ENCODE results near the gene SP140L.
"Not testable (repeated sequence)": the region's sequence is repeated elsewhere in the genome, so short reads cannot be mapped to it uniquely, and the experiment has no call there.

Gene SP140L

GRCh38 chr2:230362030-230362691, 35.2 kb downstream of the SP140L start:
- no peak for DNase-seq (ENCODE audit: low read depth in 2 of 2)

- DNase-seq (ENCODE audit: low read depth in 2 of 2) = no peak
Measured at GRCh38 chr2:230382108-230382507, 55.1 kb downstream of the SP140L start.

- DNase-seq (ENCODE audit: low read depth in 2 of 2) = no peak
Measured at GRCh38 chr2:230383453-230383852, 56.5 kb downstream of the SP140L start.

GRCh38 chr2:230384986-230385385, 58.0 kb downstream of the SP140L start:
- DNase-seq (ENCODE audit: low read depth in 2 of 2) = no peak

GRCh38 chr2:230394301-230394700, 67.3 kb downstream of the SP140L start:
- DNase-seq (ENCODE audit: low read depth in 2 of 2) = no peak

GRCh38 chr2:230398698-230399097, 71.7 kb downstream of the SP140L start:
- DNase-seq (ENCODE audit: low read depth in 2 of 2) = not testable (repeated sequence)

GRCh38 chr2:230400041-230400440, 73.0 kb downstream of the SP140L start:
- DNase-seq (ENCODE audit: low read depth in 2 of 2) = no peak

- no peak for DNase-seq (ENCODE audit: low read depth in 2 of 2)
Measured at GRCh38 chr2:230400454-230400853, 73.5 kb downstream of the SP140L start.

GRCh38 chr2:230401026-230401425, 74.0 kb downstream of the SP140L start:
- DNase-seq (ENCODE audit: low read depth in 2 of 2) = not testable (repeated sequence)

GRCh38 chr2:230403746-230404145, 76.8 kb downstream of the SP140L start:
- DNase-seq (ENCODE audit: low read depth in 2 of 2) = no peak

GRCh38 chr2:230405824-230406223, 78.8 kb downstream of the SP140L start:
- DNase-seq (ENCODE audit: low read depth in 2 of 2) = no peak

- no peak for DNase-seq (ENCODE audit: low read depth in 2 of 2)
Measured at GRCh38 chr2:230408244-230408842, 81.3 kb downstream of the SP140L start.

- not testable (repeated sequence) for DNase-seq (ENCODE audit: low read depth in 2 of 2)
Measured at GRCh38 chr2:230409316-230409715, 82.3 kb downstream of the SP140L start.

- no peak for DNase-seq (ENCODE audit: low read depth in 2 of 2)
Measured at GRCh38 chr2:230410263-230410662, 83.3 kb downstream of the SP140L start.

GRCh38 chr2:230410861-230411569, 84.0 kb downstream of the SP140L start:
- no peak for DNase-seq (ENCODE audit: low read depth in 2 of 2)

GRCh38 chr2:230411570-230412370, 84.8 kb downstream of the SP140L start:
- DNase-seq (ENCODE audit: low read depth in 2 of 2) = peak; percentile 32 to 43

- DNase-seq (ENCODE audit: low read depth in 2 of 2) = no peak
Measured at GRCh38 chr2:230412371-230412711, 85.3 kb downstream of the SP140L start.

GRCh38 chr2:230412846-230413245, 85.9 kb downstream of the SP140L start:
- DNase-seq (ENCODE audit: low read depth in 2 of 2) = no peak

GRCh38 chr2:230413479-230413878, 86.5 kb downstream of the SP140L start:
- DNase-seq (ENCODE audit: low read depth in 2 of 2) = no peak

GRCh38 chr2:230414302-230414701, 87.3 kb downstream of the SP140L start:
- DNase-seq (ENCODE audit: low read depth in 2 of 2) = no peak

- DNase-seq (ENCODE audit: low read depth in 2 of 2) = peak; percentile 52 to 54
Measured at GRCh38 chr2:230416061-230416721, 89.2 kb downstream of the SP140L start, which contains the start of gene SP100. Gene SP100 (plus strand): TSS chr2:230416201. CDS start chr2:230416297, 96 bp downstream.

- DNase-seq (ENCODE audit: low read depth in 2 of 2) = no peak
Measured at GRCh38 chr2:230417436-230417835, 90.4 kb downstream of the SP140L start.
